Esophagus squamous epithelium (tissue), 5 donors: ENCODE measurements around the gene MTA3. TPM values are rescaled to one million over a fixed set of nuclear protein-coding genes. Genes with fewer than 3 reads are reported as not detected.

ENCODE experiments used
- DNase-seq: peaks from one replicate; lab custom pipeline; 2025; lab: John Stamatoyannopoulos, UW
- H3K27ac ChIP-seq, 4 donors: fragments of 200-600 bp; sonication (generic); one replicate each; pipeline ENCODE4 v1.5.1; 2016 to 2019; ENCODE audit warnings: mild to moderate bottlenecking in 1 of 4
- H3K27me3 ChIP-seq, 4 donors: fragments of 200-600 bp; sonication (generic); 1 replicate in 3 of 4; 2 replicates in 1 of 4; pipeline versions ENCODE4 v1.5.1 to v1.6.0; 2017 to 2021; ENCODE audit warnings: antibody characterized with exemption in 1 of 4
- H3K36me3 ChIP-seq, 3 donors: fragments of 200-600 bp; sonication (generic); one replicate each; pipeline ENCODE4 v1.5.1; 2016 to 2019
- H3K4me1 ChIP-seq, 3 donors: fragments of 200-600 bp; sonication (generic); one replicate each; pipeline ENCODE4 v1.5.1; 2017 to 2019
- H3K4me3 ChIP-seq, 4 donors: fragments of 200-600 bp; sonication (generic); 1 replicate in 3 of 4; 2 replicates in 1 of 4; pipeline ENCODE4 v1.5.1; 2016 to 2019; ENCODE audit warnings: mild to moderate bottlenecking in 2 of 4, moderate library complexity in 1 of 4
- H3K9me3 ChIP-seq, 3 donors: fragments of 200-600 bp; sonication (generic); one replicate each; pipeline ENCODE4 v1.5.1; 2016 to 2019
- CTCF ChIP-seq, 6 experiments: fragments of 450-650 bp in 4 of 6; fragments of 200-600 bp in 2 of 6; sonication (generic) in 2 of 6; IDR thresholded peaks; one replicate each; pipeline ENCODE4 v1.5.1; 2016 to 2019; ENCODE audit warnings: antibody characterized with exemption in 6 of 6, mild to moderate bottlenecking in 4 of 6, moderate library complexity in 4 of 6
- POLR2A ChIP-seq, 4 donors: fragments of 450-650 bp; IDR thresholded peaks; one replicate each; pipeline ENCODE4 v1.6.1; 2017; ENCODE audit warnings: antibody characterized with exemption in 4 of 4, mild to moderate bottlenecking in 4 of 4, moderate library complexity in 3 of 4
- WGBS, 2 donors: methylation state at CpG; one replicate each; pipeline ENCODE4 v1.1.5; 2018; 5-methylcytosine and 5-hydroxymethylcytosine counted together
- intact Hi-C: fragments of 100-400 bp; cut with DNase I; formaldehyde crosslinking; loops from one replicate; pipeline ENCODE4 v1.15.0; 2022
- total RNA-seq, 4 donors: library from RNA; depleted of rRNA; stranded (reverse); fragments of >200 nt; gene quantifications; one replicate each; pipeline ENCODE4 v1.1.0, GENCODE V29; 2016
- donor health status: DM: yes; HTN: yes; CAD: no.

MTA3 gene
- total RNA-seq, 4 donors from 2014 or later = 26.5 to 37.2 (median 34.4) TPM

GRCh38 chr2:42795841-42796301, 227.4 kb downstream of the MTA3 start:
- peak overlapping the region; percentile 38 to 76 (median 58) for H3K27ac ChIP-seq
- intact Hi-C loops = no loop called here
- WGBS, 2 donors = 24 to 33% methylated on average over 3 of the region's 3 CpGs
- TF ChIP-seq POLR2A (IDR thresholded peaks at IDR 0.05) = no peak
- TF ChIP-seq CTCF (IDR thresholded peaks at IDR 0.05) = no peak
- no peaks in the 10 kb centered on the region for H3K27me3 ChIP-seq
- H3K4me3 ChIP-seq = no peak overlapping the region
- H3K9me3 ChIP-seq = no peaks in the 10 kb centered on the region
- peaks cover 15 to 71% (median 28%) of the 10 kb centered on the region in 3 donors for H3K4me1 ChIP-seq
- no peak for DNase-seq
- no peaks in the 10 kb centered on the region for H3K36me3 ChIP-seq

DNA sequence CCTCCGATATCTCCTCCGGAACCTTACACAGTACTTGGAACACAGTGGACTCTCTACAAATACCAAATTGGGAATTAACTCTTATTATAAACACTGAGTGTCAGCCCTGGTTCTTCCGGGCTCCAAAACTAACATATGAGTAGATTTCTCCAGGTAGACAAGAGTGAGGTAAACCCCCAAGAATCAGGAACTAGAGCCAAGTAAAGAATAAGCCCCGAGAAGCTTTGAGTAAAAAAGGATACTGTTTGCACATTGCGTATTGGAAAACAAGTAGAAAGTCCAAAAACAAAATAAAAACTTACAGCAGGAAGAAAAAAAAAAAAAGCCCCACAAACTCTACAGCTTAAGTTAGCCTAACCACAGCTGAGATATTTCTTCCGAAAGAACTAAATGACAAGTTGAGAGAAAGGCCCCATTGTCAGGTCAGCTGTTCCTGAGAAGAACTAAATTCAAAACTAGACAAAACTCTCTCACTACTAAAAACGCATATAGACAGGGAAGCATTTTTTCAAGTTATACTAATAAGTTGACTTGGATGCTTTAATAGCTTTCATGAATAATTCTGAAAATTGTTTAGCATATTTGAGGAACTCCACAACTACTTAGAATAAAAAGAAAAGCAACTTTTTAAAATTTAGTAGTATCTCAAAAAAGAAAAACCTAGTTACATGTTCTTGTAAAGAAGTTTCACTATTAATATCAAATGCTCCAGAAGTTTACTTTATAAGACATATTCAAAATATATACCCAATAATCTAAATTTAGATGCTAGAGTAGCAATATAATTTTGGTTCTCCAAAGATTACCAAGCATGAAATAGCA, 228.2 kb downstream of the MTA3 start:
- Histone ChIP-seq H3K9me3 (no peaks in the 10 kb centered on the region), H3K36me3 (no peaks in the 10 kb centered on the region), H3K4me1 (peaks cover 11 to 71% (median 31%) of the 10 kb centered on the region in 3 donors), H3K27ac (peak overlapping the region; percentile 38 to 76 (median 56)), H3K27me3 (no peaks in the 10 kb centered on the region), H3K4me3 (no peak overlapping the region)
- intact Hi-C loops = no loop called here
- no peak for DNase-seq
- whole genome bisulfite sequencing, 2 donors = 47 to 48% methylated on average over 7 of the region's 7 CpGs
- TF ChIP-seq CTCF (IDR thresholded peaks at IDR 0.05) = no peak
- no peak for TF ChIP-seq POLR2A (IDR thresholded peaks at IDR 0.05)

- no peak overlapping the region for H3K4me3 ChIP-seq
- H3K27ac ChIP-seq = no peak overlapping the region
- H3K27me3 ChIP-seq = no peaks in the 10 kb centered on the region
- 78 to 80% methylated on average over 6 of the region's 6 CpGs for WGBS, 2 donors
- H3K9me3 ChIP-seq = no peaks in the 10 kb centered on the region
- H3K36me3 ChIP-seq = no peaks in the 10 kb centered on the region
- H3K4me1 ChIP-seq = peaks cover 7 to 66% (median 25%) of the 10 kb centered on the region in 3 donors
- DNase-seq = no peak
- intact Hi-C loops = no loop called here
- TF ChIP-seq CTCF (IDR thresholded peaks at IDR 0.05) (no peak), POLR2A (IDR thresholded peaks at IDR 0.05) (no peak)
Measured at GRCh38 chr2:42797281-42797680, 228.8 kb downstream of the MTA3 start.

DNA sequence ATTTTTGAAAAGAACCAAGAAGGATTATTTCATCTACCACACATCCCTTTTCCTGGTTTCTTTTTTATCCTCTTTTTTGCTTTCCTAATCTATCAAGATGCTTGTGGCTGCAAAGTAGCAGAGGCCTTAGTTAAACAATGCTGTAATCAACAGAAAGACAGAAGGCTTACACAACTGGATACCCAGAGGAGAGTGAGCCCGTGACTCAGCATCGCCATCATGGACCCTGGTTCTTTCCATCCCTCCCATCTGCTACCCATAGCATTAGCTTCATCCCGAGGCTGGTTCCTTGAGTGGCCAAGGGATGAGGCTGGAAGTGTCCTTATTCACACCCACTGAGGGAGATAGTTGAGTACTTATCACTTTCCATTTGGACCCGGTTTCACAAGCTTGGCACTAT, 231.4 kb downstream of the MTA3 start:
- Histone ChIP-seq H3K4me1 (peaks cover 0 to 41% (median 18%) of the 10 kb centered on the region in 3 donors), H3K27ac (no peak overlapping the region), H3K27me3 (no peaks in the 10 kb centered on the region), H3K36me3 (no peaks in the 10 kb centered on the region), H3K4me3 (no peak overlapping the region), H3K9me3 (no peaks in the 10 kb centered on the region)
- no peak for DNase-seq
- no peak for TF ChIP-seq CTCF (IDR thresholded peaks at IDR 0.05)
- WGBS, 2 donors = 43 to 83% methylated on average over 3 to 4 of the region's 4 CpGs
- intact Hi-C loops = no loop called here

DNA sequence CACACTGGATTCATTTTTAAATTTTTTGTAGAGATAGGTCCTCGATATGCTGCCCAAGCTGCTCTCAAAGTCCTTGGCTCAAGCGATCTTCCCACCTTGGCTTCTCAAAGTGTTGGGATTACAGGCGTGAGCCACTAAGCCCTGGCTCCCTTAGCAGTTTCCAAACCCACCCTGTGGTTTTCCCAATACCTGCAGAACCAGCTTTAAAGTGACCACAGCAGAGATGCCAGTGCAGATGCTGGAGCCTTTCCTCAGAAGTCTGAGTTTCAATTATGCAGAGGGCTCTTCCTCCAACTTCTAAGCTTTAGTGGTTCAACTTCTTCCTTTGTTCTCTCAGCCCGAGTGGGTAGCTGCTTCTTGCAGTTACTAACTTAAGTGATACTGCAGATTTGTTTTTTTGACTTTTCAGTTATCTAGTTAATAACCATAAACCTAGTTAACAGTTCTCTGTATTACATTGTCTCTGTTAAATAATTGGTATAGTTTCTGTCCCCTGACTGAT, 232.1 kb downstream of the MTA3 start:
- 74 to 91% methylated on average over 4 of the region's 4 CpGs for WGBS, 2 donors

More for the DNA sequence above, 232.1 kb downstream of the MTA3 start:
- no peaks in the 10 kb centered on the region for H3K27me3 ChIP-seq
- no peak overlapping the region for H3K27ac ChIP-seq
- DNase-seq = no peak
- H3K36me3 ChIP-seq = no peaks in the 10 kb centered on the region
- no peak overlapping the region for H3K4me3 ChIP-seq
- H3K4me1 ChIP-seq = peaks cover 0 to 34% (median 15%) of the 10 kb centered on the region in 3 donors
- no peaks in the 10 kb centered on the region for H3K9me3 ChIP-seq
- TF ChIP-seq CTCF (IDR thresholded peaks at IDR 0.05) (no peak), POLR2A (IDR thresholded peaks at IDR 0.05) (no peak)
- intact Hi-C loops = no loop called here
